SH-SY5Y (cell line): ENCODE measurements around the gene PSMB4.

Source experiments
- GATA2 ChIP-seq: IDR thresholded peaks from 2 replicates; pipeline ENCODE4 v1.6.1; 2011; ENCODE audit warnings: mild to moderate bottlenecking, low read depth, low read length
- GATA3 ChIP-seq: IDR thresholded peaks from 2 replicates; pipeline ENCODE4 v1.6.1; 2011; ENCODE audit warnings: low read depth, mild to moderate bottlenecking, low read length, moderate library complexity

- TF ChIP-seq GATA3 (no peak), GATA2 (no peak)
Observed at GRCh38 chr1:151370211-151370911, 29.0 kb upstream of the PSMB4 start.
